ENCODE data around the gene EPB41.

GRCh38 chr1:28909198-28909597 lies 5.2 kb upstream of the EPB41 start:
- TF ChIP-seq CTCF (IDR thresholded peaks at IDR 0.05 in 2 of 3, conservative IDR thresholded peaks at IDR 0.05 in 1 of 3; ENCODE audit: insufficient read depth in 2 of 3, low read depth in 1 of 3, low read length in 3 of 3), result no peak
- TF ChIP-seq, protein P1, sequence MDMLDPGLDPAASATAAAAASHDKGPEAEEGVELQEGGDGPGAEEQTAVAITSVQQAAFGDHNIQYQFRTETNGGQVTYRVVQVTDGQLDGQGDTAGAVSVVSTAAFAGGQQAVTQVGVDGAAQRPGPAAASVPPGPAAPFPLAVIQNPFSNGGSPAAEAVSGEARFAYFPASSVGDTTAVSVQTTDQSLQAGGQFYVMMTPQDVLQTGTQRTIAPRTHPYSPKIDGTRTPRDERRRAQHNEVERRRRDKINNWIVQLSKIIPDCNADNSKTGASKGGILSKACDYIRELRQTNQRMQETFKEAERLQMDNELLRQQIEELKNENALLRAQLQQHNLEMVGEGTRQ (CRISPR knock-in tag; IDR thresholded peaks at IDR 0.05), result no peak
- TF ChIP-seq MAX (CRISPR knock-in tag; IDR thresholded peaks at IDR 0.05), result no peak
- TF ChIP-seq SIN3A (IDR thresholded peaks at IDR 0.05; ENCODE audit: borderline replicate concordance in 2 of 2, control insufficient read depth in 1 of 2, low read depth in 2 of 2, low read length in 2 of 2), result no peak
- TF ChIP-seq BHLHE40 (IDR thresholded peaks at IDR 0.05; ENCODE audit: low read length), result no peak
- no peak for TF ChIP-seq POLR2AphosphoS5 (IDR thresholded peaks at IDR 0.05; ENCODE audit: control insufficient read depth, insufficient read depth, low read depth, low read length)
- TF ChIP-seq, protein P2, sequence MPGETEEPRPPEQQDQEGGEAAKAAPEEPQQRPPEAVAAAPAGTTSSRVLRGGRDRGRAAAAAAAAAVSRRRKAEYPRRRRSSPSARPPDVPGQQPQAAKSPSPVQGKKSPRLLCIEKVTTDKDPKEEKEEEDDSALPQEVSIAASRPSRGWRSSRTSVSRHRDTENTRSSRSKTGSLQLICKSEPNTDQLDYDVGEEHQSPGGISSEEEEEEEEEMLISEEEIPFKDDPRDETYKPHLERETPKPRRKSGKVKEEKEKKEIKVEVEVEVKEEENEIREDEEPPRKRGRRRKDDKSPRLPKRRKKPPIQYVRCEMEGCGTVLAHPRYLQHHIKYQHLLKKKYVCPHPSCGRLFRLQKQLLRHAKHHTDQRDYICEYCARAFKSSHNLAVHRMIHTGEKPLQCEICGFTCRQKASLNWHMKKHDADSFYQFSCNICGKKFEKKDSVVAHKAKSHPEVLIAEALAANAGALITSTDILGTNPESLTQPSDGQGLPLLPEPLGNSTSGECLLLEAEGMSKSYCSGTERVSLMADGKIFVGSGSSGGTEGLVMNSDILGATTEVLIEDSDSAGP (CRISPR knock-in tag; IDR thresholded peaks at IDR 0.05), result no peak
- no peak for TF ChIP-seq HBP1 (CRISPR knock-in tag; IDR thresholded peaks at IDR 0.05)
- no peak for TF ChIP-seq ARID2 (IDR thresholded peaks at IDR 0.05)
- TF ChIP-seq, protein P3, sequence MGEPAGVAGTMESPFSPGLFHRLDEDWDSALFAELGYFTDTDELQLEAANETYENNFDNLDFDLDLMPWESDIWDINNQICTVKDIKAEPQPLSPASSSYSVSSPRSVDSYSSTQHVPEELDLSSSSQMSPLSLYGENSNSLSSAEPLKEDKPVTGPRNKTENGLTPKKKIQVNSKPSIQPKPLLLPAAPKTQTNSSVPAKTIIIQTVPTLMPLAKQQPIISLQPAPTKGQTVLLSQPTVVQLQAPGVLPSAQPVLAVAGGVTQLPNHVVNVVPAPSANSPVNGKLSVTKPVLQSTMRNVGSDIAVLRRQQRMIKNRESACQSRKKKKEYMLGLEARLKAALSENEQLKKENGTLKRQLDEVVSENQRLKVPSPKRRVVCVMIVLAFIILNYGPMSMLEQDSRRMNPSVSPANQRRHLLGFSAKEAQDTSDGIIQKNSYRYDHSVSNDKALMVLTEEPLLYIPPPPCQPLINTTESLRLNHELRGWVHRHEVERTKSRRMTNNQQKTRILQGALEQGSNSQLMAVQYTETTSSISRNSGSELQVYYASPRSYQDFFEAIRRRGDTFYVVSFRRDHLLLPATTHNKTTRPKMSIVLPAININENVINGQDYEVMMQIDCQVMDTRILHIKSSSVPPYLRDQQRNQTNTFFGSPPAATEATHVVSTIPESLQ (CRISPR knock-in tag; IDR thresholded peaks at IDR 0.05), result no peak
- TF ChIP-seq, protein P4, sequence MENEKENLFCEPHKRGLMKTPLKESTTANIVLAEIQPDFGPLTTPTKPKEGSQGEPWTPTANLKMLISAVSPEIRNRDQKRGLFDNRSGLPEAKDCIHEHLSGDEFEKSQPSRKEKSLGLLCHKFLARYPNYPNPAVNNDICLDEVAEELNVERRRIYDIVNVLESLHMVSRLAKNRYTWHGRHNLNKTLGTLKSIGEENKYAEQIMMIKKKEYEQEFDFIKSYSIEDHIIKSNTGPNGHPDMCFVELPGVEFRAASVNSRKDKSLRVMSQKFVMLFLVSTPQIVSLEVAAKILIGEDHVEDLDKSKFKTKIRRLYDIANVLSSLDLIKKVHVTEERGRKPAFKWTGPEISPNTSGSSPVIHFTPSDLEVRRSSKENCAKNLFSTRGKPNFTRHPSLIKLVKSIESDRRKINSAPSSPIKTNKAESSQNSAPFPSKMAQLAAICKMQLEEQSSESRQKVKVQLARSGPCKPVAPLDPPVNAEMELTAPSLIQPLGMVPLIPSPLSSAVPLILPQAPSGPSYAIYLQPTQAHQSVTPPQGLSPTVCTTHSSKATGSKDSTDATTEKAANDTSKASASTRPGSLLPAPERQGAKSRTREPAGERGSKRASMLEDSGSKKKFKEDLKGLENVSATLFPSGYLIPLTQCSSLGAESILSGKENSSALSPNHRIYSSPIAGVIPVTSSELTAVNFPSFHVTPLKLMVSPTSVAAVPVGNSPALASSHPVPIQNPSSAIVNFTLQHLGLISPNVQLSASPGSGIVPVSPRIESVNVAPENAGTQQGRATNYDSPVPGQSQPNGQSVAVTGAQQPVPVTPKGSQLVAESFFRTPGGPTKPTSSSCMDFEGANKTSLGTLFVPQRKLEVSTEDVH (IDR thresholded peaks at IDR 0.05; ENCODE audit: low read depth, partially characterized antibody), result no peak
- no peak for TF ChIP-seq NBN (IDR thresholded peaks at IDR 0.05; ENCODE audit: low read depth)
- TF ChIP-seq IRF9 (tag; IDR thresholded peaks at IDR 0.05), result no peak
